HCT116 (cell line): Measurements from ENCODE around the gene COL19A1. TPM values are rescaled to one million over a fixed set of nuclear protein-coding genes. Genes with fewer than 3 reads are reported as not detected.

ENCODE experiments used
- ATAC-seq: fragments of 200-7000 bp; cut with Tn5 transposase; 2 replicates; pipeline ENCODE4 v1.9.1; 2020; ENCODE audit warnings: mild to moderate bottlenecking, moderate library complexity
- BruUV-seq: library from RNA; stranded (reverse); fragments of 400-500 nt; replicated peaks from 2 replicates; lab custom pipeline; 2021; lab: Mats Ljungman, UMichigan
- CTCF ChIA-PET: fragments of 300-600 bp; sonication (Branson Sonifier 250); formaldehyde crosslinking; loops from one replicate; lab custom pipeline; 2021; ENCODE audit warnings: antibody characterized with exemption; lab: Charles Lee
- POLR2A ChIA-PET: fragments of 300-600, 350-600 bp; sonication (Branson Sonifier 250); formaldehyde crosslinking; loops from one replicate; lab custom pipeline; 2021; ENCODE audit warnings: antibody characterized with exemption; lab: Charles Lee
- RAD21 ChIA-PET, 2 experiments: fragments of 300-600 bp; sonication (Branson Sonifier 250); formaldehyde crosslinking; loops; one replicate each; lab custom pipeline; 2023; ENCODE audit warnings: low total read pairs in 2 of 2; ENCODE audit not compliant: uncharacterized antibody in 2 of 2, unreplicated experiment in 2 of 2, low non-redundant PET in 1 of 2; lab: Charles Lee
- DNase-seq: peaks from one replicate; pipeline ENCODE4 v3.0.0-alpha.2; 2010; ENCODE audit warnings: low read depth, low spot score
- H2AFZ ChIP-seq: fragments of 200-600 bp; shearing (Covaris generic), sonication (generic); 2 replicates; pipeline ENCODE4 v1.6.1; 2017; ENCODE audit warnings: low read depth, mixed run types, mixed read lengths, antibody characterized with exemption, low read length; ENCODE audit not compliant: poor library complexity, severe bottlenecking
- H3K27ac ChIP-seq: 2 replicates; pipeline ENCODE4 v1.5.1; 2012; ENCODE audit warnings: low read depth, low read length
- H3K27me3 ChIP-seq: fragments of 200-600 bp; sonication (generic); 2 replicates; pipeline ENCODE4 v1.6.1; 2016; ENCODE audit warnings: mixed run types, low read length, mixed read lengths; ENCODE audit not compliant: insufficient read depth
- H3K36me3 ChIP-seq, 2 experiments: fragments of 200-500 bp in 1 of 2; fragments of 200-600 bp in 1 of 2; sonication (Bioruptor generic) in 1 of 2; sonication (generic) in 1 of 2; 2 replicates each; pipeline versions ENCODE4 v1.5.1 to v1.6.1; 2014 to 2016; ENCODE audit warnings: low read length in 2 of 2, inconsistent platforms in 1 of 2, mixed read lengths in 1 of 2, mixed run types in 1 of 2; ENCODE audit not compliant: insufficient read depth in 2 of 2, control insufficient read depth in 1 of 2
- H3K4me1 ChIP-seq, 2 experiments: fragments of 200-600 bp in 1 of 2; sonication (generic) in 1 of 2; 2 replicates each; pipeline versions ENCODE4 v1.5.1 to v1.6.1; 2012 to 2017; ENCODE audit warnings: low read length in 2 of 2, inconsistent platforms in 1 of 2, mild to moderate bottlenecking in 1 of 2, mixed read lengths in 1 of 2, mixed run types in 1 of 2, moderate library complexity in 1 of 2; ENCODE audit not compliant: insufficient read depth in 2 of 2, control insufficient read depth in 1 of 2
- H3K4me2 ChIP-seq: fragments of 200-600 bp; sonication (generic); 2 replicates; pipeline ENCODE4 v1.6.1; 2017; ENCODE audit warnings: mixed run types, low read length, mixed read lengths
- H3K4me3 ChIP-seq, 2 experiments: fragments of 200-600 bp in 1 of 2; sonication (generic) in 1 of 2; replicated peaks in 1 of 2; 2 replicates each; pipeline ENCODE4 v1.5.1; 2011 to 2016; ENCODE audit warnings: low read length in 2 of 2, control low read depth in 1 of 2, low read depth in 1 of 2, mild to moderate bottlenecking in 1 of 2, mixed read lengths in 1 of 2, mixed run types in 1 of 2
- H3K79me2 ChIP-seq: fragments of 200-600 bp; sonication (generic); 2 replicates; pipeline ENCODE4 v1.6.1; 2017; ENCODE audit warnings: mild to moderate bottlenecking, mixed run types, low read length, moderate library complexity, mixed read lengths; ENCODE audit not compliant: insufficient read depth
- H3K9ac ChIP-seq: fragments of 200-600 bp; sonication (generic); 2 replicates; pipeline ENCODE4 v1.6.1; 2016; ENCODE audit warnings: low read length, mixed read lengths
- H3K9me2 ChIP-seq: fragments of 200-600 bp; sonication (generic), shearing (Covaris generic); 2 replicates; pipeline ENCODE4 v1.6.1; 2017; ENCODE audit warnings: mixed run types, mild to moderate bottlenecking, moderate library complexity; ENCODE audit not compliant: insufficient read depth
- H3K9me3 ChIP-seq, 2 experiments: fragments of 200-500 bp in 1 of 2; fragments of 200-600 bp in 1 of 2; sonication (Bioruptor generic) in 1 of 2; sonication (generic) in 1 of 2; 2 replicates each; pipeline ENCODE4 v1.6.1; 2014 to 2017; ENCODE audit warnings: low read length in 2 of 2, mixed read lengths in 2 of 2, inconsistent platforms in 1 of 2, low read depth in 1 of 2, mild to moderate bottlenecking in 1 of 2, mixed run types in 1 of 2, moderate library complexity in 1 of 2; ENCODE audit not compliant: control insufficient read depth in 1 of 2, insufficient read depth in 1 of 2
- H4K20me1 ChIP-seq: fragments of 200-600 bp; sonication (generic), shearing (Covaris generic); 2 replicates; pipeline ENCODE4 v1.6.1; 2017; ENCODE audit warnings: mixed run types, mild to moderate bottlenecking, moderate library complexity; ENCODE audit not compliant: insufficient read depth
- ATF3 ChIP-seq: IDR thresholded peaks from 2 replicates; pipeline ENCODE4 v1.6.1; 2012
- CTCF ChIP-seq, 3 experiments: fragments of 200-600 bp in 1 of 3; sonication (generic) in 1 of 3; IDR thresholded peaks in 2 of 3; conservative IDR thresholded peaks in 1 of 3; 2 replicates each; pipeline ENCODE4 v1.5.1; 2012 to 2017; ENCODE audit warnings: low read depth in 2 of 3, low read length in 2 of 3, antibody characterized with exemption in 1 of 3, borderline replicate concordance in 1 of 3, control low read depth in 1 of 3, mild to moderate bottlenecking in 1 of 3, mixed read lengths in 1 of 3, mixed run types in 1 of 3, moderate library complexity in 1 of 3; ENCODE audit not compliant: insufficient read depth in 1 of 3
- EGR1 ChIP-seq: IDR thresholded peaks from 2 replicates; pipeline ENCODE4 v1.6.1; 2012; ENCODE audit warnings: low read depth
- ELF1 ChIP-seq: IDR thresholded peaks from 2 replicates; pipeline ENCODE4 v1.6.1; 2012; ENCODE audit warnings: low read depth, borderline replicate concordance
- EZH2 ChIP-seq: fragments of 200-600 bp; sonication (generic); IDR thresholded peaks from 2 replicates; pipeline ENCODE4 v1.6.1; 2017; ENCODE audit warnings: antibody characterized with exemption, mixed run types
- FOSL1 ChIP-seq: IDR thresholded peaks from 2 replicates; pipeline ENCODE4 v1.6.1; 2012; ENCODE audit warnings: low read depth
- JUND ChIP-seq: IDR thresholded peaks from 2 replicates; pipeline ENCODE4 v1.6.1; 2012
- MAX ChIP-seq: IDR thresholded peaks from 2 replicates; pipeline ENCODE4 v1.6.1; 2012
- TCF7L2 ChIP-seq: IDR thresholded peaks from 2 replicates; pipeline ENCODE4 v1.7.0; 2011; ENCODE audit warnings: borderline replicate concordance, inconsistent platforms; ENCODE audit not compliant: insufficient read depth, insufficient read length; ENCODE audit errors: extremely low read depth
- ZBTB33 ChIP-seq: IDR thresholded peaks from 2 replicates; pipeline ENCODE4 v1.6.1; 2011; ENCODE audit warnings: mild to moderate bottlenecking, low read length, moderate library complexity; ENCODE audit not compliant: insufficient replicate concordance; ENCODE audit errors: extremely low read depth
- ZFX ChIP-seq: fragments of 450-650 bp; IDR thresholded peaks from 2 replicates; pipeline ENCODE4 v1.6.1; 2017
- intact Hi-C: fragments of 100-400 bp; cut with micrococcal nuclease; formaldehyde crosslinking; loops from 2 replicates; pipeline ENCODE4 v1.10.0; 2022
- total RNA-seq: library from RNA; stranded (reverse); gene quantifications from one replicate; pipeline ENCODE4 v1.2.1, GENCODE V29; 2021; ENCODE audit not compliant: unreplicated experiment

COL19A1 gene
- total RNA-seq, 1 experiment from 2014 or later: not detected

- ChIA-PET POLR2A (no interaction called here), RAD21 (interaction anchor here in 1 of 2 experiments (0.7 kb wide), 1 partner anchor 191 kb away, joined by 3 read pairs; no protein-coding TSS in a partner anchor)
- ATAC-seq: no peak
- Histone ChIP-seq H3K9me3 (no peaks in the 10 kb centered on the region), H3K36me3 (no peaks in the 10 kb centered on the region), H4K20me1 (no peaks in the 10 kb centered on the region), H3K79me2 (no peaks in the 10 kb centered on the region), H2AFZ (no peak overlapping the region)
- TF ChIP-seq FOSL1 (no peak), ELF1 (no peak), TCF7L2 (no peak), MAX (no peak)
- TF ChIP-seq, all 23 proteins: peak for 0
- Histone ChIP-seq H3K9me2 (no peaks in the 10 kb centered on the region), H3K4me2 (no peak overlapping the region), H3K27me3 (peaks cover 19% of the 10 kb centered on the region), H3K27ac (no peak overlapping the region), H3K4me3 (no peak overlapping the region), H3K9ac (no peak overlapping the region), H3K4me1 (no peaks in the 10 kb centered on the region)
- no peak for DNase-seq
- CTCF ChIA-PET: no interaction called here
- no TSS peak for BruUV-seq
- intact Hi-C loops: no loop called here
Observed at GRCh38 chr6:70045413-70045812, 179.1 kb downstream of the COL19A1 start.

- peaks cover 33% of the 10 kb centered on the region for H3K27me3 ChIP-seq
- RAD21 ChIA-PET: no interaction called here
Observed at GRCh38 chr6:70051197-70052124, 185.1 kb downstream of the COL19A1 start.

More at GRCh38 chr6:70051197-70052124, 185.1 kb downstream of the COL19A1 start:
- intact Hi-C loops: no loop called here
- TF ChIP-seq TCF7L2 (no peak), EGR1 (no peak), EZH2 (no peak), JUND (no peak), ZBTB33 (no peak), ATF3 (no peak), FOSL1 (no peak), ZFX (no peak), CTCF (IDR thresholded peaks at IDR 0.05 in 2 of 3, conservative IDR thresholded peaks at IDR 0.05 in 1 of 3; ENCODE audit: borderline replicate concordance in 1 of 3, insufficient read depth in 1 of 3, low read depth in 2 of 3, low read length in 2 of 3) (no peak)
- H3K4me1 ChIP-seq: no peaks in the 10 kb centered on the region
- POLR2A ChIA-PET: no interaction called here
- no peaks in the 10 kb centered on the region for H3K79me2 ChIP-seq
- ATAC-seq: no peak
- CTCF ChIA-PET: no interaction called here
- H3K9me2 ChIP-seq: no peaks in the 10 kb centered on the region
- no peak overlapping the region for H3K4me2 ChIP-seq
- no peak overlapping the region for H2AFZ ChIP-seq
- no peaks in the 10 kb centered on the region for H3K9me3 ChIP-seq
- no peak overlapping the region for H3K27ac ChIP-seq
- no peaks in the 10 kb centered on the region; the same call in 1 of the 2 replicates for H4K20me1 ChIP-seq
- no peaks in the 10 kb centered on the region for H3K36me3 ChIP-seq
- H3K9ac ChIP-seq: no peak overlapping the region
- no TSS peak for BruUV-seq
- DNase-seq: no peak
- H3K4me3 ChIP-seq: no peak overlapping the region
